ENCODE data around the gene COL4A2.

DNA sequence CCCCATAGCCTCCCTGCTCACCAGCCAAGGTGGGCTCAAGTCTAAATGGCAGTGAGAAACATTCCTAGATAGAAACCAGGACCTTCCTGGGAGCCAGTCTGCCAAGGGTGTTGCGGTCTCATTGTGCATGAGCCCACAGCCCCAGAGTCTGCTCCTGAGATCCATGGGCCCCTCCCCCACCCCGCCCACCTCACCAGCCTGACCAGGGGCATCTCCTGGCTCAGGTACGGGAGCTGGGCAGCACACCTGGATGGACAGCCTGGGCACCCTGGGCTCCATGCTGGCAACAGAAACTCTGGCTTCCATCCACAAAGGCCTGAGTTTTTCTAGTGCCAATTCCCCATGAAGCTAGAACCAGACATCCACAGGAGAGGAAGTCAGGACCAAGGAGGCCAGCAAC is 188.8 kb downstream of the COL4A2 start:
- TF ChIP-seq YY1 (IDR thresholded peaks at IDR 0.05) (no peak), SP1 (IDR thresholded peaks at IDR 0.05) (no peak)
- TF ChIP-seq, protein P1, sequence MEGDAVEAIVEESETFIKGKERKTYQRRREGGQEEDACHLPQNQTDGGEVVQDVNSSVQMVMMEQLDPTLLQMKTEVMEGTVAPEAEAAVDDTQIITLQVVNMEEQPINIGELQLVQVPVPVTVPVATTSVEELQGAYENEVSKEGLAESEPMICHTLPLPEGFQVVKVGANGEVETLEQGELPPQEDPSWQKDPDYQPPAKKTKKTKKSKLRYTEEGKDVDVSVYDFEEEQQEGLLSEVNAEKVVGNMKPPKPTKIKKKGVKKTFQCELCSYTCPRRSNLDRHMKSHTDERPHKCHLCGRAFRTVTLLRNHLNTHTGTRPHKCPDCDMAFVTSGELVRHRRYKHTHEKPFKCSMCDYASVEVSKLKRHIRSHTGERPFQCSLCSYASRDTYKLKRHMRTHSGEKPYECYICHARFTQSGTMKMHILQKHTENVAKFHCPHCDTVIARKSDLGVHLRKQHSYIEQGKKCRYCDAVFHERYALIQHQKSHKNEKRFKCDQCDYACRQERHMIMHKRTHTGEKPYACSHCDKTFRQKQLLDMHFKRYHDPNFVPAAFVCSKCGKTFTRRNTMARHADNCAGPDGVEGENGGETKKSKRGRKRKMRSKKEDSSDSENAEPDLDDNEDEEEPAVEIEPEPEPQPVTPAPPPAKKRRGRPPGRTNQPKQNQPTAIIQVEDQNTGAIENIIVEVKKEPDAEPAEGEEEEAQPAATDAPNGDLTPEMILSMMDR (IDR thresholded peaks at IDR 0.05; ENCODE audit: low read depth, low read length, missing input control) = no peak
- TF ChIP-seq, protein P2, sequence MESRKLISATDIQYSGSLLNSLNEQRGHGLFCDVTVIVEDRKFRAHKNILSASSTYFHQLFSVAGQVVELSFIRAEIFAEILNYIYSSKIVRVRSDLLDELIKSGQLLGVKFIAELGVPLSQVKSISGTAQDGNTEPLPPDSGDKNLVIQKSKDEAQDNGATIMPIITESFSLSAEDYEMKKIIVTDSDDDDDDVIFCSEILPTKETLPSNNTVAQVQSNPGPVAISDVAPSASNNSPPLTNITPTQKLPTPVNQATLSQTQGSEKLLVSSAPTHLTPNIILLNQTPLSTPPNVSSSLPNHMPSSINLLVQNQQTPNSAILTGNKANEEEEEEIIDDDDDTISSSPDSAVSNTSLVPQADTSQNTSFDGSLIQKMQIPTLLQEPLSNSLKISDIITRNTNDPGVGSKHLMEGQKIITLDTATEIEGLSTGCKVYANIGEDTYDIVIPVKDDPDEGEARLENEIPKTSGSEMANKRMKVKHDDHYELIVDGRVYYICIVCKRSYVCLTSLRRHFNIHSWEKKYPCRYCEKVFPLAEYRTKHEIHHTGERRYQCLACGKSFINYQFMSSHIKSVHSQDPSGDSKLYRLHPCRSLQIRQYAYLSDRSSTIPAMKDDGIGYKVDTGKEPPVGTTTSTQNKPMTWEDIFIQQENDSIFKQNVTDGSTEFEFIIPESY (IDR thresholded peaks at IDR 0.05) = no peak
- TF ChIP-seq, protein P3, sequence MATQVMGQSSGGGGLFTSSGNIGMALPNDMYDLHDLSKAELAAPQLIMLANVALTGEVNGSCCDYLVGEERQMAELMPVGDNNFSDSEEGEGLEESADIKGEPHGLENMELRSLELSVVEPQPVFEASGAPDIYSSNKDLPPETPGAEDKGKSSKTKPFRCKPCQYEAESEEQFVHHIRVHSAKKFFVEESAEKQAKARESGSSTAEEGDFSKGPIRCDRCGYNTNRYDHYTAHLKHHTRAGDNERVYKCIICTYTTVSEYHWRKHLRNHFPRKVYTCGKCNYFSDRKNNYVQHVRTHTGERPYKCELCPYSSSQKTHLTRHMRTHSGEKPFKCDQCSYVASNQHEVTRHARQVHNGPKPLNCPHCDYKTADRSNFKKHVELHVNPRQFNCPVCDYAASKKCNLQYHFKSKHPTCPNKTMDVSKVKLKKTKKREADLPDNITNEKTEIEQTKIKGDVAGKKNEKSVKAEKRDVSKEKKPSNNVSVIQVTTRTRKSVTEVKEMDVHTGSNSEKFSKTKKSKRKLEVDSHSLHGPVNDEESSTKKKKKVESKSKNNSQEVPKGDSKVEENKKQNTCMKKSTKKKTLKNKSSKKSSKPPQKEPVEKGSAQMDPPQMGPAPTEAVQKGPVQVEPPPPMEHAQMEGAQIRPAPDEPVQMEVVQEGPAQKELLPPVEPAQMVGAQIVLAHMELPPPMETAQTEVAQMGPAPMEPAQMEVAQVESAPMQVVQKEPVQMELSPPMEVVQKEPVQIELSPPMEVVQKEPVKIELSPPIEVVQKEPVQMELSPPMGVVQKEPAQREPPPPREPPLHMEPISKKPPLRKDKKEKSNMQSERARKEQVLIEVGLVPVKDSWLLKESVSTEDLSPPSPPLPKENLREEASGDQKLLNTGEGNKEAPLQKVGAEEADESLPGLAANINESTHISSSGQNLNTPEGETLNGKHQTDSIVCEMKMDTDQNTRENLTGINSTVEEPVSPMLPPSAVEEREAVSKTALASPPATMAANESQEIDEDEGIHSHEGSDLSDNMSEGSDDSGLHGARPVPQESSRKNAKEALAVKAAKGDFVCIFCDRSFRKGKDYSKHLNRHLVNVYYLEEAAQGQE (IDR thresholded peaks at IDR 0.05) = no peak

Measured in liver (tissue), 3 donors.